GM23248 (cell line): ENCODE data around the gene SRP54.

ENCODE experiments used
- EZH2 ChIP-seq: fragments of 200-600 bp; sonication (generic); IDR thresholded peaks from 2 replicates; pipeline ENCODE4 v1.6.1; 2018; ENCODE audit warnings: antibody characterized with exemption, mild to moderate bottlenecking; ENCODE audit not compliant: insufficient read depth, poor library complexity, severe bottlenecking
- EZH2phosphoT487 ChIP-seq: fragments of 200-600 bp; sonication (generic); IDR thresholded peaks from 2 replicates; pipeline ENCODE4 v1.6.1; 2018; ENCODE audit warnings: antibody characterized with exemption, moderate library complexity, mild to moderate bottlenecking, low read depth; ENCODE audit not compliant: insufficient read depth

DNA sequence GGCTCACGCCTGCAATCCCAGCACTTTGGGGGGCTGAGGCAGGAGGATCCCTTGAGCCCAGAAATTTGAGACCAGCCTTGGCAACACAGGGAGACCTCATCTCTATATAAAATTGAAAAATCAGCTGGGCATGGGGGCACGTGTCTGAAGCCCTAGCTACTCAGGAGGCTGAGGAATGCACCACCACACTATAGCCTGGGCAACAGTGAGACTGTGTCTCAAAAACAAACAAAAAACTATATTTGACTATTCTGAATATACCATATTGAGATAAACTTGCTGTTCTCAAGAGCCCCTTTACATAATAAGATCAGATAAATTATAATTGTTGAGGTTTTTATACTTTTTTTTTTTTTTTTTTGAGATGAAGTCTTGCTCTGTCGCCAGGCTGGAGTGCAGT is 44.9 kb upstream of the SRP54 start:
- TF ChIP-seq EZH2 (no peak), EZH2phosphoT487 (no peak)
